WTC11 (cell line): ENCODE measurements around the gene TJP3. TPM values are rescaled to one million over a fixed set of nuclear protein-coding genes. Genes with fewer than 3 reads are reported as not detected.

Experiments
- ATAC-seq: fragments of 200-7000 bp; cut with Tn5 transposase; 2 replicates; pipeline ENCODE4 v1.10.0; 2021; ENCODE audit warnings: mild to moderate bottlenecking, moderate library complexity
- CTCF ChIA-PET: fragments of 300-600 bp; sonication (Branson Sonifier 250); formaldehyde crosslinking; loops from one replicate; lab custom pipeline; 2021; ENCODE audit warnings: antibody characterized with exemption; lab: Charles Lee
- POLR2A ChIA-PET: fragments of 350-600 bp; sonication (Branson Sonifier 250); formaldehyde crosslinking; loops from one replicate; lab custom pipeline; 2021; ENCODE audit warnings: antibody characterized with exemption; lab: Charles Lee
- DNase-seq: peaks from one replicate; pipeline ENCODE4 v3.0.0; 2021; ENCODE audit warnings: low spot score
- H3K27ac Mint-ChIP-seq: 2 replicates; pipeline ENCODE4 v1.8.0; 2021; ENCODE audit warnings: mixed read lengths
- H3K27me3 Mint-ChIP-seq: 2 replicates; pipeline ENCODE4 v1.8.0; 2021; ENCODE audit warnings: low read depth, mild to moderate bottlenecking, moderate library complexity, mixed read lengths
- H3K36me3 Mint-ChIP-seq: 2 replicates; pipeline ENCODE4 v1.8.0; 2021; ENCODE audit warnings: mixed read lengths
- H3K4me1 Mint-ChIP-seq: 2 replicates; pipeline ENCODE4 v1.8.0; 2022; ENCODE audit warnings: mixed read lengths
- H3K4me3 Mint-ChIP-seq: 2 replicates; pipeline ENCODE4 v1.8.0; 2021; ENCODE audit warnings: mild to moderate bottlenecking, moderate library complexity, mixed read lengths
- H3K9me3 Mint-ChIP-seq: 2 replicates; pipeline ENCODE4 v1.8.0; 2021; ENCODE audit warnings: mixed read lengths
- AFF4 ChIP-seq: sonication (generic); formaldehyde crosslinking; IDR thresholded peaks from 2 replicates; pipeline ENCODE4 v1.8.1; 2023; ENCODE audit warnings: mild to moderate bottlenecking, missing genetic modification reagents, borderline replicate concordance
- ATF3 ChIP-seq: sonication (generic); formaldehyde crosslinking; conservative IDR thresholded peaks from 2 replicates; pipeline ENCODE4 v1.8.1; 2022; ENCODE audit warnings: mild to moderate bottlenecking, missing genetic modification reagents
- CDX4 ChIP-seq: fragments of 250-450 bp; sonication (Bioruptor Pico); IDR thresholded peaks from 2 replicates; pipeline ENCODE4 v1.9.0; 2021; ENCODE audit warnings: moderate library complexity, mild to moderate bottlenecking, inconsistent platforms, borderline replicate concordance
- E2F5 ChIP-seq: sonication (generic); formaldehyde crosslinking; IDR thresholded peaks from 2 replicates; pipeline ENCODE4 v1.8.1; 2022; ENCODE audit warnings: mild to moderate bottlenecking, moderate library complexity, missing genetic modification reagents
- ERG ChIP-seq: fragments of 250-450 bp; sonication (Bioruptor Pico); IDR thresholded peaks from 2 replicates; pipeline ENCODE4 v1.8.0; 2021; ENCODE audit warnings: mild to moderate bottlenecking
- GABPB1 ChIP-seq: sonication (generic); formaldehyde crosslinking; IDR thresholded peaks from 2 replicates; pipeline ENCODE4 v1.8.1; 2023; ENCODE audit warnings: mild to moderate bottlenecking, missing genetic modification reagents
- GTF2I ChIP-seq: fragments of 250-450 bp; sonication (Bioruptor Pico); conservative IDR thresholded peaks from 2 replicates; pipeline ENCODE4 v1.4.0; 2021; ENCODE audit warnings: mild to moderate bottlenecking
- HMGA2 ChIP-seq: fragments of 250-450 bp; sonication (Bioruptor Pico); IDR thresholded peaks from 2 replicates; pipeline ENCODE4 v1.4.0; 2021; ENCODE audit warnings: mild to moderate bottlenecking, moderate library complexity
- KAT7 ChIP-seq: sonication (generic); formaldehyde crosslinking; IDR thresholded peaks from 2 replicates; pipeline ENCODE4 v1.8.1; 2023; ENCODE audit warnings: missing genetic modification reagents, mild to moderate bottlenecking, borderline replicate concordance
- MAX ChIP-seq: sonication (generic); formaldehyde crosslinking; IDR thresholded peaks from 2 replicates; pipeline ENCODE4 v1.8.0; 2022; ENCODE audit warnings: mild to moderate bottlenecking, missing genetic modification reagents
- NFE2L1 ChIP-seq: sonication (generic); formaldehyde crosslinking; IDR thresholded peaks from 2 replicates; pipeline ENCODE4 v1.8.1; 2023; ENCODE audit warnings: missing genetic modification reagents
- NR2C2 ChIP-seq: sonication (generic); formaldehyde crosslinking; IDR thresholded peaks from 2 replicates; pipeline ENCODE4 v1.8.0; 2022; ENCODE audit warnings: mild to moderate bottlenecking, missing genetic modification reagents
- PRRX2 ChIP-seq: fragments of 250-450 bp; sonication (Bioruptor Pico); IDR thresholded peaks from 2 replicates; pipeline ENCODE4 v1.8.0; 2021; ENCODE audit warnings: mild to moderate bottlenecking
- SP1 ChIP-seq: sonication (generic); formaldehyde crosslinking; conservative IDR thresholded peaks from 2 replicates; pipeline ENCODE4 v1.8.1; 2022; ENCODE audit warnings: missing genetic modification reagents
- ZNF121 ChIP-seq: sonication (generic); formaldehyde crosslinking; IDR thresholded peaks from 2 replicates; pipeline ENCODE4 v1.8.0; 2023; ENCODE audit warnings: missing genetic modification reagents
- ZNF232 ChIP-seq: sonication (generic); formaldehyde crosslinking; IDR thresholded peaks from 2 replicates; pipeline ENCODE4 v1.8.0; 2022; ENCODE audit warnings: mild to moderate bottlenecking, missing genetic modification reagents
- ZNF317 ChIP-seq: sonication (generic); formaldehyde crosslinking; IDR thresholded peaks from 2 replicates; pipeline ENCODE4 v1.8.1; 2023; ENCODE audit warnings: low read depth, mild to moderate bottlenecking, moderate library complexity, missing genetic modification reagents, borderline replicate concordance
- ZNF532 ChIP-seq: fragments of 250-450 bp; sonication (Bioruptor Pico); IDR thresholded peaks from 2 replicates; pipeline ENCODE4 v1.9.0; 2021; ENCODE audit warnings: mild to moderate bottlenecking, borderline replicate concordance
- total RNA-seq: library from RNA; stranded (reverse); gene quantifications from 3 replicates; pipeline ENCODE4 v1.2.3, GENCODE V29; 2021

The TJP3 gene
- total RNA-seq, 1 experiment from 2014 or later: 36.2 TPM

- Mint-ChIP-seq H3K27me3 (no peaks in the 10 kb centered on the region), H3K4me3 (no peak overlapping the region), H3K9me3 (no peaks in the 10 kb centered on the region), H3K27ac (0 out of 2 replicates have a peak overlapping the region, but pooled peaks have one; percentile 36), H3K4me1 (peaks cover 2% of the 10 kb centered on the region; the same call in 1 of the 2 replicates), H3K36me3 (peaks cover 5% of the 10 kb centered on the region; the same call in 1 of the 2 replicates)
- ChIA-PET CTCF (interaction anchor here (1.1 to 1.3 kb wide), 2 partner anchors 22 to 127 kb away, joined by 3 read pairs; no protein-coding TSS in a partner anchor), POLR2A (no interaction called here)
- no peak for TF ChIP-seq ZNF232 (CRISPR knock-in tag)
- no peak for TF ChIP-seq ZNF532 (CRISPR knock-in tag)
- no peak for TF ChIP-seq NR2C2 (CRISPR knock-in tag)
- TF ChIP-seq ATF3 (CRISPR knock-in tag): no peak
- TF ChIP-seq E2F5: no peak
- no peak for TF ChIP-seq SP1 (CRISPR knock-in tag)
- no peak for TF ChIP-seq ZNF317
- no peak for TF ChIP-seq NFE2L1 (CRISPR knock-in tag)
- no peak for TF ChIP-seq CDX4
- no peak for TF ChIP-seq ZNF121
- no peak for TF ChIP-seq KAT7 (CRISPR knock-in tag)
- ATAC-seq (no peak), DNase-seq (no peak)
These were observed 13.6 kb upstream of the TJP3 start for GRCh38 chr19:3694361-3695123.

GRCh38 chr19:3695124-3695733 is 13.0 kb upstream of the TJP3 start:
- DNase-seq: no peak
- ChIA-PET POLR2A (no interaction called here), CTCF (interaction anchor here (1.1 kb wide), 1 partner anchor 23 kb away, joined by 3 read pairs; no protein-coding TSS in a partner anchor)
- Mint-ChIP-seq H3K4me3 (no peak overlapping the region), H3K4me1 (peaks cover 3% of the 10 kb centered on the region; the same call in 1 of the 2 replicates), H3K27me3 (no peaks in the 10 kb centered on the region), H3K9me3 (no peaks in the 10 kb centered on the region), H3K27ac (no peak overlapping the region), H3K36me3 (peaks cover 5% of the 10 kb centered on the region; the same call in 1 of the 2 replicates)
- no peak for ATAC-seq
- TF ChIP-seq MAX (CRISPR knock-in tag): no peak
- no peak for TF ChIP-seq AFF4 (CRISPR knock-in tag)
- no peak for TF ChIP-seq GABPB1
- TF ChIP-seq PRRX2: no peak
- no peak for TF ChIP-seq ERG (CRISPR knock-in tag)
- no peak for TF ChIP-seq HMGA2 (CRISPR knock-in tag)
- no peak for TF ChIP-seq GTF2I (CRISPR knock-in tag)
